Left ventricle myocardium superior (tissue), 1 donor: ENCODE data around the gene SH3GL3. TPM values are rescaled to one million over a fixed set of nuclear protein-coding genes. Genes with fewer than 3 reads are reported as not detected.

Experiments used
- ATAC-seq: fragments of 200-7000 bp; cut with Tn5 transposase; one replicate; pipeline ENCODE4 v1.9.1; 2020; ENCODE audit warnings: mild to moderate bottlenecking, moderate library complexity
- DNase-seq: peaks from one replicate; pipeline ENCODE4 v3.0.0-alpha.2; 2020
- intact Hi-C: fragments of 100-400 bp; cut with micrococcal nuclease; formaldehyde crosslinking; loops from one replicate; pipeline ENCODE4 v1.11.0; 2022
- total RNA-seq: library from RNA; stranded (reverse); fragmentation: NEBNext Ultra II Directional; extraction: Animal tissue kit (Norgen Biotek cat#: 25700); gene quantifications from one replicate; pipeline ENCODE4 v1.2.1, GENCODE V29; 2021
- donor health status: DM: no; HTN: yes; CAD: no; lungs with severe emphysema.

Gene SH3GL3
- total RNA-seq, 1 donor from 2014 or later: not detected

GRCh38 chr15:83653639-83654378, 206.7 kb downstream of the SH3GL3 start, which contains the start of gene ADAMTSL3:
Gene ADAMTSL3, plus strand, starts transcription at chr15:83654123. Its CDS starts 1,639 bp downstream, at chr15:83655762.
- DNase-seq (peak; percentile 93), ATAC-seq (peak; percentile 62)
- intact Hi-C loops: no loop called here

- intact Hi-C loops: no loop called here
- ATAC-seq (peak; percentile 39), DNase-seq (peak; percentile 79)
Measured at GRCh38 chr15:83654379-83655236, 207.5 kb downstream of the SH3GL3 start.

- DNase-seq: no peak
- no peak for ATAC-seq
- intact Hi-C loops: no loop called here
Measured at GRCh38 chr15:83655237-83655616, 208.1 kb downstream of the SH3GL3 start.

- ATAC-seq (no peak), DNase-seq (no peak)
- intact Hi-C loops: no loop called here
Measured at GRCh38 chr15:83656192-83656591, 209.1 kb downstream of the SH3GL3 start.

- DNase-seq (no peak), ATAC-seq (no peak)
- intact Hi-C loops: no loop called here
Measured at GRCh38 chr15:83656943-83657528, 209.9 kb downstream of the SH3GL3 start.

GRCh38 chr15:83657549-83657948, 210.4 kb downstream of the SH3GL3 start:
- DNase-seq: no peak
- no peak for ATAC-seq
- intact Hi-C loops: no loop called here

GRCh38 chr15:83658430-83659416, 211.6 kb downstream of the SH3GL3 start:
- intact Hi-C loops: no loop called here
- DNase-seq (peak; percentile 70), ATAC-seq (peak; percentile 81)

- ATAC-seq (peak; percentile 62), DNase-seq (no peak)
- intact Hi-C loops: no loop called here
Measured at GRCh38 chr15:83659417-83659812, 212.3 kb downstream of the SH3GL3 start.

GRCh38 chr15:83665480-83665879, 218.3 kb downstream of the SH3GL3 start:
- intact Hi-C loops: no loop called here
- no peak for DNase-seq
- no peak for ATAC-seq

Other genes starting within 250 kb of the SH3GL3 start
- gene HDGFL3, start 239.5 kb upstream of the SH3GL3 start, total RNA-seq: 36.7 TPM
- gene BNC1, start 162.7 kb upstream of the SH3GL3 start, total RNA-seq: 1.2 TPM
- 9.2 TPM for gene ADAMTSL3, start 206.8 kb downstream of the SH3GL3 start, total RNA-seq